Neural progenitor cell (in vitro differentiated cells): ENCODE measurements around the gene ZC3H12D. TPM values are rescaled to one million over a fixed set of nuclear protein-coding genes. Genes with fewer than 3 reads are reported as not detected.

ENCODE experiments used
- DNase-seq: peaks from one replicate; pipeline ENCODE4 v3.0.0-alpha.2; 2016; ENCODE audit warnings: low spot score
- H2AFZ ChIP-seq: fragments of 200-600 bp; sonication (generic); replicated peaks from 2 replicates; pipeline ENCODE4 v1.6.1; 2016; ENCODE audit warnings: antibody characterized with exemption
- H3F3A ChIP-seq: fragments of 200-600 bp; sonication (generic); 2 replicates; pipeline ENCODE4 v1.6.1; 2016; ENCODE audit warnings: antibody characterized with exemption, low read depth
- H3K27ac ChIP-seq: fragments of 200-600 bp; sonication (generic); 2 replicates; pipeline ENCODE4 v1.5.1; 2016; ENCODE audit warnings: mild to moderate bottlenecking
- H3K27me3 ChIP-seq: fragments of 200-600 bp; sonication (generic); 2 replicates; pipeline ENCODE4 v1.6.1; 2016; ENCODE audit warnings: mild to moderate bottlenecking, moderate library complexity
- H3K36me3 ChIP-seq: fragments of 200-600 bp; sonication (generic); 2 replicates; pipeline ENCODE4 v1.5.1; 2016
- H3K4me1 ChIP-seq: fragments of 200-600 bp; sonication (generic); 2 replicates; pipeline ENCODE4 v1.6.1; 2016; ENCODE audit warnings: mixed run types
- H3K4me2 ChIP-seq: fragments of 200-600 bp; sonication (generic); 2 replicates; pipeline ENCODE4 v1.6.1; 2016
- H3K4me3 ChIP-seq: fragments of 200-600 bp; sonication (generic); 2 replicates; pipeline ENCODE4 v1.5.1; 2016
- H3K79me2 ChIP-seq: fragments of 200-600 bp; sonication (generic); 2 replicates; pipeline ENCODE4 v1.6.1; 2016; ENCODE audit warnings: low read depth
- H3K9ac ChIP-seq: fragments of 200-600 bp; sonication (generic); 2 replicates; pipeline ENCODE4 v1.6.1; 2016
- H3K9me3 ChIP-seq: fragments of 200-600 bp; sonication (generic); 2 replicates; pipeline ENCODE4 v1.5.1; 2016; ENCODE audit warnings: low read depth
- H4K20me1 ChIP-seq: fragments of 200-600 bp; sonication (generic); 2 replicates; pipeline ENCODE4 v1.6.1; 2016; ENCODE audit warnings: low read depth
- H3K27ac Mint-ChIP-seq: 3 replicates; pipeline ENCODE4 v1.8.0; 2021; ENCODE audit warnings: mixed read lengths
- H3K27me3 Mint-ChIP-seq: 2 replicates; pipeline ENCODE4 v1.8.0; 2022; ENCODE audit warnings: low read depth, mild to moderate bottlenecking, inconsistent platforms, moderate library complexity, mixed read lengths; ENCODE audit not compliant: insufficient read depth
- H3K36me3 Mint-ChIP-seq: 3 replicates; pipeline ENCODE4 v1.8.0; 2021; ENCODE audit warnings: mixed read lengths
- H3K4me1 Mint-ChIP-seq: 3 replicates; pipeline ENCODE4 v1.8.0; 2021; ENCODE audit warnings: mixed read lengths
- H3K4me3 Mint-ChIP-seq: 3 replicates; pipeline ENCODE4 v1.8.0; 2021; ENCODE audit warnings: mild to moderate bottlenecking, moderate library complexity, mixed read lengths
- H3K9me3 Mint-ChIP-seq: 3 replicates; pipeline ENCODE4 v1.8.0; 2020; ENCODE audit warnings: mixed read lengths
- EZH2 ChIP-seq: fragments of 200-600 bp; sonication (generic); IDR thresholded peaks from 2 replicates; pipeline ENCODE4 v1.6.1; 2017; ENCODE audit warnings: antibody characterized with exemption, mild to moderate bottlenecking, moderate library complexity
- EZH2phosphoT487 ChIP-seq: fragments of 200-600 bp; sonication (generic); IDR thresholded peaks from 2 replicates; pipeline ENCODE4 v1.6.1; 2017; ENCODE audit warnings: antibody characterized with exemption
- total RNA-seq: library from RNA; depleted of rRNA; stranded (reverse); fragments of >200 nt; gene quantifications from 2 replicates; pipeline ENCODE4 v1.2.3, GENCODE V29; 2015; ENCODE audit warnings: low replicate concordance
- TF ChIP-seq, protein P1 (sequence below): fragments of 200-600 bp; sonication (generic); IDR thresholded peaks from 2 replicates; pipeline ENCODE4 v1.5.1; 2017; ENCODE audit warnings: antibody characterized with exemption, mild to moderate bottlenecking

Gene ZC3H12D
- total RNA-seq, 1 donor from 2014 or later: not detected

DNA sequence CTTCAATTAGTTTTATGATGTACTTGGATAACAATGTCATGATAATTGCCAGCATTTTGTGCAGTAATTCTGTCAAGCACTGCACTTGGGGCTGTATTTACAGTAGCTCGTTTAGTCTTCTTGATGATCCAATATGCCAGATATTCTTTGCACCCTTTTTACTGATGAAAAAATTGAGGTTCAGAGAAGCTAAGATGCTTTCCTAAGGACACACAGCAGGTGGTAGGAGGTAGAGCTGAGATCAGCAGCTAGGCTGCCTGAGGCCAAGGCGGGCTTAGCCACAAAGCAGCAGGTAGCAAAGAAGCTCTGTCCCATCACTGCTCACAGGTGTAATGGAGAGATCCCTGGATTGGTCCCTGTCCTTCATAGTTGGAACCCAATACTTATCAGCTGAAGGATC is 51.4 kb downstream of the ZC3H12D start:
- H3K4me3 ChIP-seq: no peak overlapping the region
- Mint-ChIP-seq H3K4me3 (no peak overlapping the region), H3K27ac (no peak overlapping the region), H3K9me3 (no peaks in the 10 kb centered on the region), H3K36me3 (no peaks in the 10 kb centered on the region), H3K4me1 (peaks cover 13% of the 10 kb centered on the region), H3K27me3 (peaks cover 6% of the 10 kb centered on the region)
- no peaks in the 10 kb centered on the region for H3K36me3 ChIP-seq
- no peaks in the 10 kb centered on the region for H4K20me1 ChIP-seq
- H2AFZ ChIP-seq: no peak overlapping the region
- H3K79me2 ChIP-seq: no peaks in the 10 kb centered on the region
- no peak overlapping the region for H3K9ac ChIP-seq
- DNase-seq: no peak
- peaks cover 7% of the 10 kb centered on the region for H3F3A ChIP-seq
- TF ChIP-seq EZH2: no peak
- no peak for TF ChIP-seq EZH2phosphoT487
- TF ChIP-seq, protein P1, sequence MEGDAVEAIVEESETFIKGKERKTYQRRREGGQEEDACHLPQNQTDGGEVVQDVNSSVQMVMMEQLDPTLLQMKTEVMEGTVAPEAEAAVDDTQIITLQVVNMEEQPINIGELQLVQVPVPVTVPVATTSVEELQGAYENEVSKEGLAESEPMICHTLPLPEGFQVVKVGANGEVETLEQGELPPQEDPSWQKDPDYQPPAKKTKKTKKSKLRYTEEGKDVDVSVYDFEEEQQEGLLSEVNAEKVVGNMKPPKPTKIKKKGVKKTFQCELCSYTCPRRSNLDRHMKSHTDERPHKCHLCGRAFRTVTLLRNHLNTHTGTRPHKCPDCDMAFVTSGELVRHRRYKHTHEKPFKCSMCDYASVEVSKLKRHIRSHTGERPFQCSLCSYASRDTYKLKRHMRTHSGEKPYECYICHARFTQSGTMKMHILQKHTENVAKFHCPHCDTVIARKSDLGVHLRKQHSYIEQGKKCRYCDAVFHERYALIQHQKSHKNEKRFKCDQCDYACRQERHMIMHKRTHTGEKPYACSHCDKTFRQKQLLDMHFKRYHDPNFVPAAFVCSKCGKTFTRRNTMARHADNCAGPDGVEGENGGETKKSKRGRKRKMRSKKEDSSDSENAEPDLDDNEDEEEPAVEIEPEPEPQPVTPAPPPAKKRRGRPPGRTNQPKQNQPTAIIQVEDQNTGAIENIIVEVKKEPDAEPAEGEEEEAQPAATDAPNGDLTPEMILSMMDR: no peak
- H3K4me2 ChIP-seq: no peak overlapping the region
- peaks cover 12% of the 10 kb centered on the region for H3K4me1 ChIP-seq
- H3K9me3 ChIP-seq: no peaks in the 10 kb centered on the region
- no peak overlapping the region for H3K27ac ChIP-seq
- H3K27me3 ChIP-seq: no peaks in the 10 kb centered on the region

DNA sequence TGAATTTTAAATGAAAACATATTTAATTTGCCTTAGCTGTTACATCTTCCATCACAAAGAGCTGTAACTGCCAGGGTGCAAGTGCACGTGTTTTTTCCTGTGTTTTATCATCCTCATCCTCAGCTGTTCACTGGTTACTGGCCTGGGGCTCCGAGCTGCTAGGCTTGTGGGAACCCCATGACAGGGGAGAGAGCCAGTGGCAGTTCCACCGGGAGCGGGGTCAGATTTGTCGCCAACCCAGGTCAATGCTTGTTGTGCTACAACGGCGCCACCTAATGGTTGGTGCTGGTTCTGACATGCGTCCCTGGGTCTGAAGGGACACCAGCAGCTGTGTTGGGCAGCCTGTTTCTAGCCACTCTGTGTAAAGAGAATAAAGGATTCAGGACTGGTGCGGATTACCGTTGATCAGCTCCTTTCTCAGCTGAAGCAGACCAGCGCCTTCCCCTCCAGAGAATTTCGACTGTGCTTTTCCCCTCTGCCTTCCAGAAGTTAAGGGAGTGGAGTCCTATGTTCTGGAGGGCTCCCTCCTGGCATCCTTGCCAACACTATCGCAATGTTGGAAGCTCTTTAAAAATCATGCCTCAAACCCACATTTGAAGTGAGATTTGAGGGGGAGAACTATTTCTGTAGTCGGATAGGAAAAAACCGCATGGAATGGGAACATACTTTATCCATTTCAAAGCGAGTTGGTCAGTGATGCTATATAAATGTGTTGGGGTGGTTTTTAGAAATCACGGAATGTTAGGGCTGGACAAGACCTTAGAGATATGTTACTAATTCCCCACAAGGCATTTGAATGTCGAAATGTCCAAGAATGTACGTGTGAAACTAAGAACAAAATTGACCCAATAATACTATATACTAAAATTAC is 52.7 kb downstream of the ZC3H12D start:
- Mint-ChIP-seq H3K4me3 (no peak overlapping the region), H3K27ac (no peak overlapping the region), H3K4me1 (peaks cover 13% of the 10 kb centered on the region), H3K9me3 (no peaks in the 10 kb centered on the region), H3K27me3 (peaks cover 9% of the 10 kb centered on the region), H3K36me3 (no peaks in the 10 kb centered on the region)
- H3K27ac ChIP-seq: no peak overlapping the region
- no peak overlapping the region for H3K9ac ChIP-seq
- TF ChIP-seq, protein P1: peak; percentile 98
- no peak for TF ChIP-seq EZH2
- no peaks in the 10 kb centered on the region for H3K27me3 ChIP-seq
- H3K4me1 ChIP-seq: peaks cover 12% of the 10 kb centered on the region
- peak; percentile 96 for DNase-seq
- no peaks in the 10 kb centered on the region for H3K9me3 ChIP-seq
- peak overlapping the region; percentile 44 for H3K4me2 ChIP-seq
- H3K4me3 ChIP-seq: no peak overlapping the region
- H3F3A ChIP-seq: peaks cover 7% of the 10 kb centered on the region
- H4K20me1 ChIP-seq: no peaks in the 10 kb centered on the region
- H3K36me3 ChIP-seq: no peaks in the 10 kb centered on the region
- peak overlapping the region; percentile 64 for H2AFZ ChIP-seq
- no peaks in the 10 kb centered on the region for H3K79me2 ChIP-seq

DNA sequence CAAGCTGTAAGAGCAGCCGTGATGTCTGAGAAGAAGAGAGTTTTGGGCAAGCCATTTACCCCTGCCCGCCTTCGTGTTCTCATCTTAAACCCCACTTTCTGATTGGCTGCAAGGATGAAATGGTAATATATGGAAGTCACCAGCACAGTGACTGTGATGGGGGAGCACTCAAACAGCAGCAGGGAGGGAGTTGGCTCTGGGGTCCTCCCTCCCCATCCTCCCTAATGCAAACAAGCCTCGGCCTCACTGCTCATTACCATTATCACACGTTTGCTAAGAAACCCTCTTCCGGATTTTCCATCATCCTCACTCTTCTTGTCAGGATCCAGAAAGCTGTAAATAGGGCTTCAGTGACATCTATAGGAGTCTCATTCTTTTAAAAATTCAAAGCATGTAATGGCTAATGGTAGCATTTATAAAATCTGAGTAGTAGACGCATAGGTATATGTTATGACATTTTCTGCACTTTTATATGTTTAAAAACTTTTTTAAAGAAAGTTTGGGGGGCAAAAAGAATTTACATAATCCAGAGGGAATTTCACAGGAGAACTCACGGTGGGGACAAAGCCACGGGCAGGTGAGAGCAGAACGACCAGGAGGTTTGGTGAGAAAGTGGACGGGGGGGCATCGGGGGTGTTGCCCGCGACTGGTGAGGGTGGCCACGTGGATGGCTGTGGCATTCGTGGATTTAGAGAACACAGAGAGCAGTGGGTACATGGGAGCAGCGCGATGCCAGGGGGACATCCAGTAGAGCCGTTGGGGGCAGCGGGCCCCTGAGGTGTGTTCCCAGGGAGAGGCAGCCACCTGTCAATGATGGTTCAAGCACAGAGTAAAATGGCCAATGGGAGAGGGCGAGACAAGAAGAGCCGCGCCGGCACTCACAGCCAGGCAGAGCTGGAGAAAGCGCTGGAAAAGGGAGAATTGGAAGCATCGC is 55.1 kb downstream of the ZC3H12D start:
- Histone ChIP-seq H3K9ac (no peak overlapping the region), H3K4me3 (no peak overlapping the region), H3K4me1 (peaks cover 12% of the 10 kb centered on the region), H3K27ac (no peak overlapping the region), H3K27me3 (no peaks in the 10 kb centered on the region), H3F3A (peaks cover 7% of the 10 kb centered on the region), H3K4me2 (no peak overlapping the region), H3K79me2 (no peaks in the 10 kb centered on the region), H2AFZ (peak overlapping the region; percentile 50), H4K20me1 (no peaks in the 10 kb centered on the region), H3K36me3 (no peaks in the 10 kb centered on the region), H3K9me3 (no peaks in the 10 kb centered on the region)
- H3K4me1 Mint-ChIP-seq: peaks cover 16% of the 10 kb centered on the region
- no peak overlapping the region for H3K4me3 Mint-ChIP-seq
- peaks cover 18% of the 10 kb centered on the region for H3K27me3 Mint-ChIP-seq
- H3K27ac Mint-ChIP-seq: peak overlapping the region; percentile 4
- DNase-seq: no peak
- no peaks in the 10 kb centered on the region for H3K9me3 Mint-ChIP-seq
- H3K36me3 Mint-ChIP-seq: no peaks in the 10 kb centered on the region
- TF ChIP-seq EZH2 (no peak), EZH2phosphoT487 (no peak)
